Skeletal muscle cell (primary cell): ENCODE results near the gene ALOX15.
"Not testable (repeated sequence)": the region's sequence is repeated elsewhere in the genome, so short reads cannot be mapped to it uniquely, and the experiment has no call there.

Experiments
- DNase-seq: peaks from one replicate; pipeline ENCODE4 v3.0.0-alpha.2; 2010; ENCODE audit warnings: low read depth
- H3K4me3 ChIP-seq: 2 replicates; pipeline ENCODE4 v1.5.1; 2011; ENCODE audit warnings: low read depth, mild to moderate bottlenecking, control low read depth, low read length, moderate library complexity

ALOX15 gene

DNA sequence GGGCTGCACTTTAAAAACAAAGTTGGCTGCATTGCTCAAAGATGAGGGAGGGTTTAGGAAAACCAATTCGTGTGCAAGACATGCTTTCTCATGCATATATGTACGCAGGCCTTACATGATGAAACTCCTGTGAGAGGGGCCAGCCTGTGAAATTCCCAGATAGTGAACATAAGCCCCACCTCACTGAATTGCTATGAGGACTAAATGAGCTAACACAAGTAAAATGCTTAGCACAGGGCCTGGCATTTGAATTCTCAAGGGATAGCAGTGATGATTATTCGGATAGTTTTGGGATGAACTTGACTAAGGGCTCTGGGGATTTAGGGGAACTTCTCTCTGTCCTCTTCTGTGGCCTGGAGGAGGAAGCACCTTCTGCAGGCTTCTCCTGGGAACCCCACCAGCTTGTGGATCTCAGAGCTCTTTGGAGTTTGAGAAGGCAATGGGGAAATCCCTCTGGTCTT, 17.0 kb downstream of the ALOX15 start:
- DNase-seq: peak; percentile 83
- H3K4me3 ChIP-seq: not testable (repeated sequence)

DNA sequence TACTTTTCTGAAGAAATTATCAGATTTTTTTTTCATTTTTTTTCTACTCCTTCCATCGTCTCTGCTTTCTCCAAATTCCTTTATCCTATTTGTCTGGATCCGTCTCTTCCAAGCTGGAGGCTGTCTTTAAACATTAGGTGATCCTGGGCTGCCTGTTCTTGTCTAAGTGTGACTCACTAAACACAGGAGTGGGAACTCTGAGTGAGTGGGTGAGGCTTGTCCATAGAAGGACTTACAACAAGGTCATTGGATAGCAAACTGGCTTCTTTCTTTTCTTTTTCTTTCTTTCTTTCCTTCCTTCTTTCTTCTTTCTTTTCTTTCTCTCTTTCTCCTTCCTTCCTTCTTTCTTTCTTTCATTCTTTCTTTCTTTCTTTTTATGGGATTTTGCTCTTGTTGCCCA, 18.2 kb downstream of the ALOX15 start:
- no peak overlapping the region for H3K4me3 ChIP-seq
- DNase-seq: peak; percentile 64

DNA sequence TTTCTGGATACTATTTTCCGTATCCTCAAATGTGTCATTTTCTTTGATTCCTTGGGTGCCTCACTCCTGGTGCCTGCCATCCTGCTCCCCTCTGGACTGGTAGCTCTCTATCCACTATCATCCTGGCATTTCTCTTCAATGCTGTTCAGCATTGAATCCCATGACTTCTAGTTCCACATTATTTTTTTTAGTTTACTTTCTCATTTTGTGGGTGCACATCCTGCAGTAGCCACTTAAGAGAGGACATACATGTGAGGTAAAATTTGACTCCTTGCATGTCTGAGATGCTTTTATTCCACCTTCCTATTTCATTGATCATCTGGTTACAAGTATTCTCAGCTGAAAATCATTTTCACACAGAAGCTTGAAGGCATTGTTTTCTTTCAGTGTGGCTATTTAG, 19.1 kb downstream of the ALOX15 start:
- no peak for DNase-seq

DNA sequence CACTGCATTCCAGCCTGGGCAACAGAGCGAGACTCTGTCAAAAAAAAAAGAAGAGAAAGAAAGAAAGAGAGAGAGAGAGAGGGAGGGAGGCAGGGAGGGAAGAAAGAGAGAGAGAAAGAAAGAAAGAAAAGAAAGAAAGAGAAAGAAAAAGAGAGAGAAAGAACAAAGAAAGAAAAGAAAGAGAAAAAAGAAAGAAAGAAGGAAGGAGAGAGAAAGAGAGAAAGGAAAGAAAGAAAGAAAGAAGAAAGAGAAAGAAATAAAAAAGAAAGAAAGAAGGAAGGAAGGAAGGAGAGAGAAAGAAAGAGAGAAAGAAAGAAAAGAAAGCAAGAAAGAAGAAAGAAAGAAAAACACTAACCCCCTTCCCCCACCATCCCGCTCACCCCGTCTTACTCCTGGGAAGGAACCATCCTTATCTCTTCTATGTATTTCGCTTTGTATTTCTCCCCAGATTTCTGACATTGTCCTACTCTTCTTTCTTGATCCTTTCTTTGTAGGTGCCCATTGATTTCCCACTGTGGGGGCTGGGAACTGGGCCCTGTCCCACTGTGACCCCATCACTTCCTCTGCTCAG, 20.9 kb downstream of the ALOX15 start:
- no peak for DNase-seq

More for the DNA sequence above, 19.1 kb downstream of the ALOX15 start:
- H3K4me3 ChIP-seq: no peak overlapping the region

DNA sequence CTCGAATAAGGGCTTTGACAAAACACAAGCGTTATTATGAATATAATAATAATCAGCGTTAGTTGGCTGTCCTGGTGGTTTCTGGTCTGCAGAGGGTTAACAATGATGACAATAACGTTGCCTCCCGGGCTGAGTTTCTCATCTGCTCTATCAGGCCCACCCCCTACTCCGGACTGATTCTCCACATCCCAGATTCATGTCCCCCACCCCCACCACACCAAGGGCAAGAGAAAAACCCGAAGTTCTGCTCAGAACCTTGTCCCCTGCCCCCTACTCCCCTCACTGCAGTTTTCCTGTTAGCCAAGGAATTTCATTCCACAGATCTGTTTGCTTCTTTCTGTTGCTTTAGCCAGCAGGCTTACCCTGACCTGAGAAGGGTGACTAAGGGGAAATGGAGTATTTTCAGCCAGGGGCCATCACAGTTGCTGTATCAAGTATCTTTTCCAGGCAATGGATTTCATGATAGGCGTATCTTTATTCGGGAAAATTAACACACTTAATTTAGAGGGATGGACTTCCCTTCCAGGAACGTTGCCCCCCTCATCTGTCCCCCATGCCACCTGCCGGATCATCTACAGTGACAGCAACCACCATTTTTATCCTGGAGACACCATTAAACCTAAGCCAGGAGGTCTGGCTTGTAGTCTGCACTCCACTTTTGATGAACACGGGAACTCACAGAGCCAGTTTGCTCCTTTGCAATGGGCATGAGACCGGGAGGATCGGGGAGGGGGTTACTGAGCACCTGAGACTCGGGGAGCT, 23.7 kb downstream of the ALOX15 start:
- no peak for DNase-seq
- H3K4me3 ChIP-seq: no peak overlapping the region

More for the DNA sequence above, 20.9 kb downstream of the ALOX15 start:
- no peak overlapping the region for H3K4me3 ChIP-seq

DNA sequence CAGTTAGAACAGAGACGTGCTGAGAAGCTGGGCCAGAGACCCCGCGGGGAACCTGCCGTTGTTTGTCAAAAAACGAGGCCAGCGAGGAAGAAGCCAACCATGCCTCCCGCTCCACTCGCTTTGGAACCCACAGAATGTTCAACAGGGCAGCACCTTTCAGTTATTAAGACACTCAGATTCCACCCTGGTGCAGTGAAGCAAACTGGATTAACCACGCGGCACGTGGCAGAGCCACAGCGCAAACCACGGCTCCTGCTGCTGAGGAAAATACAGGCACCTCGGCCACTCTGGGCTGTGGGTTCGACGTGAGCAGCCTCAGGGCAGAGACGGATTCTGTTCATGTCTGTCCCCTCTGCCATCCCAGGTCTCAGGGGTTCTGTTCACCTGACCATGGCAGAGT, 24.4 kb downstream of the ALOX15 start:
- H3K4me3 ChIP-seq: no peak overlapping the region
- DNase-seq: no peak

DNA sequence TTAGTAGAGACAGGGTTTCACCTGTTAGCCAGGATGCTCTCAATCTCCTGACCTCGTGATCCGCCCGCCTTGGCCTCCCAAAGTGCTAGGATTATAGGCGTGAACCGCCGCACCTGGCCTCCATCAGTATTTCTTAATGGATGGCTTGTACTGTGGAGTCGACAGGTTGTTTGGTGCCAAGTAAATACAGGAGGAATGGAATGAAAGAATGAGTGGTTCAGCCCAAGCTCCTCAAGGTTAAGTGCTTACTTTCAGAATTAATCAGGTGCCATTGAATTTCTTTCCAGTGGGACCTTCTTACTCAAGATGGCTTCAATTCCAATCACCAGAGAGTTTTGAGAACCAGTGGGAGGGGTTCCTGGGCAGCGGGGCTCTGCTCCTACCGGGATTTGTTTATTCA, 25.0 kb downstream of the ALOX15 start:
- DNase-seq: no peak
- no peak overlapping the region for H3K4me3 ChIP-seq

DNA sequence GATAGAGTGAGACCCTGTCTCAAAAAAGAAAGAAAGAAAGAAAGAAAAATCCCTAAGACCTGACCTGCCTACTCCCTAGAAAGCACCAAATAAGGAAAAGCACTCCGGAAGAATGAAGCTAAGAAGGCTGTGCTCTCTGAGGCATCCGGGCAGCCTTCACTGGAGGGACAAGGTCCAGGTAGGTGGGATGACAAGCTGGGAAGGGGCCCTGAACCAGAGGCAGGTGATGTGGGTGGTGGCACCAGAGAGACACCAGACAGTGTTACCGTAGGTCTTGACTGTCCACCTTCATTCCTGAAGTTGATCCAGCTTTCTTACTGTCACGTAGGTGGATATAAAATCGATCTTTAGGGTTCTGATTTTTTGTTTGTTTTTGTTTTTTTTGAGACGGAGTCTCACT, 30.8 kb downstream of the ALOX15 start:
- DNase-seq: no peak
- H3K4me3 ChIP-seq: no peak overlapping the region

DNA sequence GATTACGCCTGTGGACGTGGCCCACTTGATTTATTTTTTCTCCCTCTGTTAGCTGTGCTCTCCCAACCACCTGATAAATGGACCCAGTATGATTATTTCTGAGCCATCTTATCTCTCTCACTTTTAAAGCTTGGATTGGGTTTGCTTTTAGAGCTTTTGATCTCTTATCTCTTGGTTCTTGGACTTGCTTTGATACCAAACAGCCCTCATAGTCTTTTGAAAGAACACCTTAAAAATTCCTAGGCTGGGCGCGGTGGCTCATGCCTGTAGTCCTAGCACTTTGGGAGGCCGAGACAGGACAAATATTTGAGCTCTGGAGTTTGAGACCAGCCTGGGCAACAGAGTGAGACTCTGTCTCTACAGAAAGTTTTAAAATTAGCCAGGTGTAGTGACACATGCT, 31.3 kb downstream of the ALOX15 start:
- no peak for DNase-seq
- no peak overlapping the region for H3K4me3 ChIP-seq

DNA sequence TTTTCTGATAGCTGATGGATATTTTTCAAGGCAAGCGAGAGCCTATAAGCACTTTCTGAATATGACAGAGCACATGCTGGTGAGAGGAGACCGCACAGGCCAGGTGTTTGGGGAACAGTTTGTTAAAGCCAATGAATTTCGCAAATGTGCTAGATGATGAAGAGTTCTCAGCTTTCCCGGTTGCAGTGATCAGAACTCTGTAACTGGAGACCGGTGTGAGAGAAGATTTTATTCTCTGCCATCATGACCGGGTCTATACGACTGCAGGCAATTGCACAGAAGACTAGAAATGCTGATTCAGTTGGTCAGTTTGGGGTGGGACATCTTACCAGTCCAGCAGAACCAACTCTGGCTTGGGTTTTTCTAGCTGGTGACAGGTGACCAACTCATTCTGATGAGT, 31.7 kb downstream of the ALOX15 start:
- H3K4me3 ChIP-seq: no peak overlapping the region
- DNase-seq: no peak

DNA sequence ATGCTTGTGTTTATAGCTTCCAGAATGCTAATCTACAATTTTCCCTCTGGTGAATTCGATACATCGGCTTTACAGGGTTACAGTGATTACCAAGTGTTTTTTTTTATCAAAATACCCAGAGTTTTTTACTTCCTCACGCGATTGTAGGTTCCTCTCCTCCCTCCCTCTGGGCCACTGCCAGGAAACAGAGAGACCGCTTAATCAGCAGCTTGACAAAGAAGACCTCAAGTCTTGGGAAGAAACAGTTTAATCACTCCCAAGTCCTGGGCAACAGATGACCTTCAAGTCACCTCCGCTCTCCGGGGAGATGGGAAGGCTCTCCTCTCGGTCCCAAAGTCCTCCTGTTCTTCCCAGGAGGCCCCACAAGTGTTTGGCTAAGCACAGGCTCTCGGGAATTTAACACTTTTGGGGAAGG, 33.7 kb downstream of the ALOX15 start:
- no peak for DNase-seq
- no peak overlapping the region for H3K4me3 ChIP-seq

DNA sequence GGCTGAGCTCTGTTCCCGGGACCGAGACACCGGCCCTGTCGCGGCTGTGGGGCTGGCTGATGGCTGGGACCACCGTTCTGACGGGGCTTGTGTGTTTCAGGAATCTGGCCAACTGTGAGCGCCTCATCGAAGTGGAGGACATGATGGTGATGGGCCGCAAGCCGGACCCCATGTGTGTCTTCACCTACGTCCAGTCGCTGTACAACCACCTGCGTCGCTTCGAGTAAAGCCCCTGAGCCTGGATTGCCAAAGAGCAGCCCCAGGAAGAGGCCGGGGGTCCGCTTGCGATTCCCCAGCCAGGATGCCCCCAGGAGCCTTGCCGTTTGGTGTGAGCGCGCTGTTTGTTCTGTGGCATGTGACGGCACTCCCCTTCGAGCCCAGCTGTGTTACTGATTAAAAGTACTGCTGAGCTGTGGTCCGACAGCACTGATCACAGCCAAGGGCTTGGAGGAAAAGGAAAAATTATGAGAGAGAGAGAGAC, 34.2 kb downstream of the ALOX15 start:
- no peak for DNase-seq
- H3K4me3 ChIP-seq: no peak overlapping the region

DNA sequence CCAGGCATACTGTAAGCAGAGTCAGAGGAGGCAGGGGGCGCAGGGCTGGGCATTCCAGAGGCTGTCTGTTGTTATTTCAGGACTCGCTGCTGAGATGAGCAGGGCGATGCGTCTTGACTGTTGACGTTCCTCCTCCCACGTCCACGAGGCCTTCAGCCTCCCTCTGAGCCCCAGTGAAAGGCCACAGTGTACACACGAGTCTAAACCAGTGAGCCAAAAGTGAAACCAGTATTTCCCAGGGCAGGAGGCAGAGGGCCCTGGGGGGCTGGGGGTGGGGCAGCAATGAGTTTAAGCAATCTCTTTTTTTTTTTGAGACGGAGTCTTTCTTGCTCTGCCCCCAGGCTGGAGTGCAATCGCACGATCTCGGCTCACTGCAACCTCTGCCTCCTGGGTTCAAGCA, 35.7 kb downstream of the ALOX15 start:
- no peak for DNase-seq
- no peak overlapping the region for H3K4me3 ChIP-seq

DNA sequence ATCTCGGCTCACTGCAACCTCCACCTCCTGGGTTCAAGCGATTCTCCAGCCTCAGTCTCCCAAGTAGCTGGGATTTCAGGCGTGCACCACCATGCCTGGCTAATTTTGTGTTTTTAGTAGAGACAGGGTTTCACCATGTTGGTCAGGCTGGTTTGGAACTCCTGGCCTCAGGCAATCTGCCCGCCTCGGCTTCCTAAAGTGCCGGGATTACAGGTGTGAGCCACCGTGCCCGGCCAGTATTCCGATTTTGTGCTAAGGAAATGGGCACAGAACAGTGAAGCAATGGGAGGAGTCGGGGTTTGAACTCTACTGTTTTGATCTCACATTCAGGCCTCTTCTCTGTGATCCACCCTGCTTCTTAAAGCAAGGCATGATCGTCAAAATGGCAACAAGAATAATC, 36.7 kb downstream of the ALOX15 start:
- DNase-seq: not testable (repeated sequence)

DNA sequence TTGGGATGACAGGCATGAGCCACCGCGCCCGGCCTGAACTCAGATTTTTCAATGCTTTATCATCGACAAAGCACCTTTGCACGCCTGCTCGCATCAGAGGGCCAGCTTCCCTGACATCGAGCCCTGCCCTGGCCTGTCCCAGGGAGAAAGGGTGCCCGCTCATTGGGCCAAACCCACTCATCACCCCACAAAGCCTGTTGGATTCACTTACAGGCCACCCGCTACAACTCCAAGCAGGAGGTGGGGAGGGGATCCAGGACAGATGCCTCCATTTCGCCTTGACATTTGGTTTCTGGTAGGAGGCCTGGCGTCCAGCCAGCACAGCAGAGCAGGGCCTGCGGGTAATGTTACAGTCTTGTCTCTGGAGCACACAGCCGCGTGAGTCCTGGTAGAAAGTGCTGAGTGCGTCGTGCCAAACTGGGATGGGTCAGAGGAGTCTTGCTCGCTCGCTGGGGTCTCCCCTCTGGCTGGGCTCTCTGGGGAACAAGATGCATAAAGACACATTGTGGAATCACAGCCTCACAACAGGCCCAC, 37.3 kb downstream of the ALOX15 start:
- peak; percentile 52 for DNase-seq
- H3K4me3 ChIP-seq: no peak overlapping the region

More for the DNA sequence above, 36.7 kb downstream of the ALOX15 start:
- not testable (repeated sequence) for H3K4me3 ChIP-seq

DNA sequence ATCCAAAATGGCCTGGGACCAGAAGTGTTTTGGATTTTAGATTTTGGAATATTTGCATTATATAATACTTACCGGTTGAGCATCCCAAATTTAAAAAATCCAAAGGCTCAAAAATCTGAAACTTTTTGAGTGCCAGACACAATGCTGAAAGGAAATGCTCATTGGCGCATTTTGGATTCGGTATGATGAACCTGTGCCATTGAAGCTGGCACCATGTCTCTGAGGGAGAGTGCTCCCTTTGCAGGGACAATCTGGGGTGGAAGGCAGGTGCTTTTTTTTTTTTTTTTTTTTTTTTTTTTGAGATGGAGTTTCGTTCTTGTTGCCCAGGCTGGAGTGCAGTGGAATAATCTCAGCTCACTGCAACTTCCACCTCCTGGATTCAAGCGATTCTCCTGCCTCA, 39.4 kb downstream of the ALOX15 start:
- no peak for DNase-seq
- H3K4me3 ChIP-seq: no peak overlapping the region

DNA sequence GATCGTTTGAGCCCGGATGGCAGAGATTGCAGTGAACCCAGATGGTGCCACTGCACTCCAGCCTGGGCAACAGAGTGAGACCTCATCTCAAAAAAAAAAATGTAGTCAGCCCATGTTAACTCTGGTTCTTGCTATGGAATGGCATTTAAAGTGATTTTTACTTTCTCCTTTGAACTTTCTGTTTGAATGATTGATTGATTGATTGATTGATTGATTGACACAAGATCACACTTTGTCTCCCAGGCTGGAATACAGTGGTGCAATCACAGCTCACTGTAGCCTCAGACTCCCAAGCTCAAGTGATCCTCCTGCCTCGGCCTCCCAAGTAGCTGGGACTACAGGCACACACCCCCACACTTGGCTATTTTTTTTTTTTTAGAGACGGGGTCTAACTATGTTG, 40.2 kb downstream of the ALOX15 start:
- no peak for DNase-seq
- H3K4me3 ChIP-seq: no peak overlapping the region

DNA sequence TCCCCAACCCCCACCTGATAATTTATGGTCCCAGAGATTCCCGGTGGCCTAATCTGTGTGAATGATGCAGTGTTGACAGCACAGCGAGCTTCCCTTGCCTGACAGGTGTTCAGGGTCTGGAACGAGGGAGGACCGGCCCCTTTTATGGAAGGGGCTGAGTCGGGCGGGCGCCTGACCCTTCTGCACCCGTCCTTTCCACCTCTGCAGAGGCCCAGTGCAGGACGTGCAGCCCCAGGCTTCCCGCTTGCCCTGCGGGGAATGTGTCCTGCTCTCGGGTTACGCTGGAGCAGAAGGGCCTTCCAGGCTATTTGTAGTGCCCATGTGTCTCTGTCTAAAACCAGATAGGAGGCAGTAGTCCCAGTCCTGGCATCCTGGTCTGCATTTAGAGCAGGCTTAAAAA, 40.9 kb downstream of the ALOX15 start:
- no peak overlapping the region for H3K4me3 ChIP-seq
- no peak for DNase-seq

DNA sequence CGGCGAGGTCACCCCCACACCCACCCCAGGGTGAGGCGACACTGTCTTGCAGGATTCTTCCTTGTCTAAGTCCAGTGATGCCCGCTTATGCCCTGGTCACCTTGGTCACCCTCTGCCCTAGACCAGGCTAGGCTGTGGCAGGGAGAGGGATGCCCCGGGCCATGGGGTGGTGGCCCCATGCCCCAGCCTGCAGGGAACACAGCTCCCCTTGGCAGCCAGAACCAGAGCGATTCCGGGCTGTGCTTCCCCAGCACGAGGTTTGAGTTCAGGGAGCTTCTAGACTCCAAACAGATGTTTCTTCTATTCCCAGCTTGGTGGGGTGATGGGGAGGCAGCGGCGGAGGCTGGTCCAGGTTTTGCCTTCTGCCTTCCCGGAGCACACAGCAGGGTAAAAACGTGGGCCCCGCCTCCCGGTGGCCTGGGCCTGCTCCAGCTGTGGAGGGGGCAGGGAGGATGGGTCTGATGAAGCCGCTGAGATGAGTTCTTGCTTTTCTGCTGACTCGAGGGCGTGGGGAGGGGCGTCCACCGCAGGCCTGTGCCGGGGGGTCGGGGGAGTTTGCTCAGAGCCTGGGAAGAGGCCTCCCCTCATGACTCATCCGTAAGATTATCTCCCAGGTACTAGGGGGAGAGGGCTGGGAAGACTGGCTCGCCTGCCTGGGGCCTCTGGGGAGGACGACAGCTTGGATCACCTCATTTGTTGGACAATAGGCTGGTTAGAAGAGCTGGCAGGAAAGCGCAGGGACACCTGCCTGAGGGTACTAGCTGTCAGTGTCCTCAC, 41.8 kb downstream of the ALOX15 start:
- peak; percentile 56 for DNase-seq
- no peak overlapping the region for H3K4me3 ChIP-seq
